GM20431 (cell line): ENCODE data around the gene SPIB.
"Not testable (repeated sequence)": the region's sequence is repeated elsewhere in the genome, so short reads cannot be mapped to it uniquely, and the experiment has no call there.

Experiments used
- in situ Hi-C: fragments of 300-500 bp; cut with MseI, MboI; formaldehyde crosslinking; loops from one replicate; pipeline ENCODE4 v1.15.0; 2020; ENCODE audit warnings: low sequenced_read_pairs; ENCODE audit not compliant: unreplicated experiment

Gene SPIB

DNA sequence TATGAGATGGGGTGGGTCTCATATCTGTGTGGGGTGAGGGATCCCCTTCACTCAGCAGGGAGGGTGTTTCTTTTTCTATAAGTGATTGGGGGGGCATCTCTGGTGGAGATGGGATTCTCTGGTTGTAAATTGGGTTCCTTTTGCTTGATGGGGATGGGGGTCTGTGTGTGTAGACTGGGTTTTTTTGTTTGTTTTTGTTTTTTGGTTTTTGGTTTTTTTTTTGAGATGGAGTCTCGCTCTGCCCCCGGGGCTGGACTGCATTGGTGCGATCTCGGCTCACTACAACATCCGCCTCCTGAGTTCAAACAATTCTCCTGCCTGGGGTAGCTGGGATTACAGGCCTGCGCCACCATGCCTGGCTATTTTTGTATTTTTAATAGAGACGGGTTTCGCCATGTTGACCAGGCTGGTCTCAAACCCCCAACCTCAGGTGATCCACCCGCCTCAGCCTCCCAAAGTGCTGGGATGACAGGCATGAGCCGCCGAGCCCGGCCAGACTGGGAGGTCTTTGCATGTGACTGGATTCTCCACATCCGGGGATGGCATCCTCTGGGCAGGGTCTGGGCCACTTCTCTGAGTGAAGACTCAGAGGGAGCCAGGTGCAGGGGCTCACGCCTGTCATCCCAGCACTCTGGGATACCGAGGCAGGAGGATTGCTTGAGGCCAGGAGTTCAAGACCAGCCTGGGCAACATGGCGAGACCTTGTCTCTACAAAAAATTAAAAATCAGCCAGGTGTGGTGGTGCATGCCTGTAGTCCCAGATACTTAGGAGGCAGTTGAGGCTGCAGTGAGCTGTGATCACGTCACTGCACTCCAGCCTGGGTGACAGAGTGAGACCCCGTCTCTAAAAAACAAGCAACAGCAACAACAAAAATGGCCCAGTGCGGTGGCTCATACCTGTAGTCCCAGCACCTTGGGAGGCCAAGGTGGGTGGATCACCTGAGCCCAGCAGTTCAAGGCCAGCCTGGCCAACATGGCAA lies 14.8 kb downstream of the SPIB start:
- in situ Hi-C loops = no loop called here

DNA sequence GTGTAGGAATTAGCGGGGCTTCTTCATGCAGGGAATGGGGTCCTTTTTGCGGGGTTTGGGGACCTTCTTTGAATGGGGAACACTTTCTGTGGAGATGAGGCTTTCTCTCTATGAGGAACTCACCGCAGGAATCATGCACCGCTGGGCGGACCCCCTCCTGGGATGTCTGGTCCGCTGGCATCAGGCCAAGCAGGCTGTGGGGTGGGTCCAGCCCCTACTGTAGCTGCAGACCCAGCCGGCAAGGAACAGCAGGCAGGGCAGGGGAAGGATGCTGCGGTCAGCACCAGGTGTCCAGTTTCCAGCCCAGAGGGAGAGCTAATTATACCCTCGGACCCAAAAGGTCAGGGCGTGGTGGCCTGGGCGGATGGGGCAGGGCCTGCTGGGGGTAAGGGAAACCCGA lies 15.8 kb downstream of the SPIB start:
- in situ Hi-C loops = no loop called here

DNA sequence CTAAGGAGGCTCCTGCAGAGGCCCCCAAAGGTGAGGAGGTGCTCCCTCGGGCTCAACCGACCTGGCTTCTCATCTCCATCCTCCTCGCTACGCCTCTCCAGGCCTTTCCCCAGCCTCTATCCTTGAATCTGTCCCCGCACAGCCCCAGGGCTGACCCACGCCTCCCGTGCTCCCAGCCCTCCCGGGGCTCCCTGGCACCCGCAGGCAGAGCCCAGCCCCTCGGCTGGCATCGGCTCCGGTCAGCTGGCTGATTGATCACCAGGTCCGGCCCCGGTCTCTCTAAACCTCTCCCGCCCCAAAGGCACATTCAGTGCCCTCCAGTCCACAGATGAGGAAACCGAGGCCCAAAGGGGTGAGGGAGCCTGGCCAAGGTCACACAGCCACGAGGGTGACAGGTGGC lies 16.5 kb downstream of the SPIB start:
- in situ Hi-C loops = no loop called here

DNA sequence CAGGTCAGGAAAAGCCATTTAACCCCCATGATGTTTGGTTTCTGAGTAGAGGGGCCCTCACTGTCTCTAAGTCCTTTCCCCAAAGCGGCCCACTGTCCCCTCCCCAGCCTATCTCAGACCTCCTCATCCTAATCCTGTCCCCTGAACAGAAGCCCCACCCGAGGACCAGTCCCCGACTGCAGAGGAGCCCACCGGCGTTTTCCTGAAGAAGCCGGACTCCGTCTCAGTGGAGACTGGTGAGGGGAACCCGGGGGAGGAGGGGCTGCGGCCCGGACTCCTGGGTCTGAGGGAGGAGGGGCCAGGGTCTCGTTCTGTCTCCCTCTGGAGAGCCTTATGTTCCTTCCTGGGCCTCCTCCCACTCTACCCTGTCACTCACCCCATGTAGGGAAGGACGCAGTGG lies 16.9 kb downstream of the SPIB start:
- in situ Hi-C loops = no loop called here

DNA sequence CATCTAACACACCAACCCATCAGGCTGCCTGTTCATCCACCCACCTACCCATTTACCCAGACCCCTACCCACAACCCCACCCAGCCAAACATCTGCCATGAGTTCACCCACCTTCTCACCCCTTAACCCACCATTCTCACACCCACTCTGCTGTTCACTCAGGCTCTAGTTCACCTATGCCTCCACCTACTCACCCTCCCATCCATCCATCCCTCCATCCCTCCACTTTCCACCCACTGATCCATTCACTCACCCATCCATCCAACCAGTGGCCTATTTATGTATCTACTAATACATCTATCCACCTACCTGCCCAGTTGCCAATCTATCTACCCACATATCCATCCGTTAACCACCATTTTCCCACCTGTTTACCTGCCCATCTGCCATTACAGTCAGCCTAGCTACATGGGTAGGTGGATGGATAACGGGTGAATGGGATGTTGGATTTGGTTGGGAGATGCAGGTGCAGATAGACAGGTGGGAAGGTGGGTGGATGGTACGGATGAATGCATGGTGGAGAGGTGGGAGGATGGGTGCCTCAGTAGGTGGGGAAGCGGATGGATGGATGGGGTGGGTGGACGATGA lies 19.2 kb downstream of the SPIB start:
- in situ Hi-C loops = no loop called here

DNA sequence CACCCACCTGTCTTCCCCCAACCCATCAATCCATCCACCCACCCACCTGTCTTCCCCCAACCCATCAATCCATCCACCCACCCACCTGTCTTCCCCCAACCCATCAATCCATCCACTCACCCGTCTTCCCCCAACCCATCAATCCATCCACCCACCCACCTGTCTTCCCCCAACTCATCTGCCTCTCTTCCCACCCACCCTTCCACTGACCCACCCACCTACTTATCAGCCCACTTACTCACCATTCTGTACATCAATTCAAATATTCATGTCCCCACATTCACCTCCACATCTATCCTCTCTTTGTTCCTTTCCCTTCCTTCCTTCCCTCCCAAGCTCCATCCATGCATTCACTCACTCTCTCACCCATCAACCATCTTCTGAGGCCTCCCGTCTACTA lies 20.4 kb downstream of the SPIB start:
- in situ Hi-C loops = not testable (repeated sequence)

DNA sequence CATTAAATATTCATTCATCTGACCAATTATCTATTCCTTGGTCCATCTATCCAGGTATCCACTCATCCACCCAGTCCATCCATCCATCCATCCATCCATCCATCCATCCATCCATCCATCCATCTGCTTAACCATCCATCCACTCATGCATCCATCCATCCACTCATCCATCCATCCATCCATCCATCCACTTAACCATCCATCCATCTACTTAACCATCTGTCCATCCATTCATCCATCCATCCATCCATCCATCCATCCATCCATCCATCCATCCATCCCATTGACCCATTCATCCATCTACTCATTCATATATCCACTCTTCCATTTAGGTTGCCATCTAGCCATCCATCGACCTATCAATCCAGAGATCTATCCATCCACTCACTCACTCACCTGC lies 25.3 kb downstream of the SPIB start:
- in situ Hi-C loops = no loop called here

DNA sequence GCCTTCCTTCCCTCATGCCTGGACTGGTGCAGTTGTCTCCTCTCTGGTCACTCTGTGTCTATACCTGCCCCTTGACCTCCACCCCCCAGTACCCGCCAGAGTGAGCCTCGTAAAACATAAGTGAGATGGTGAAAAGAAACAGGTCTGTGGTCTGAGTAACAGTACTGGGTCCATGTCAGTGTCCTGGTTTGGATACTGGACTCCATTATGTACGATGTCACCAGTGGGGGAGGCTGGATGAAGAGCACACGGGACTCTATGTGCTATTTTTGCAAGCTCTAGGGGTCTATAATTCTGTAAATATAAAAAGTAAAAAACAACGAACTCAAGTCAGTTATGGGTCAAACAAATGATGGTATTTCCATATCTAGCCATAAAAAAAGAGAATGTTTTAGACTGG lies 28.3 kb downstream of the SPIB start:
- in situ Hi-C loops = no loop called here

DNA sequence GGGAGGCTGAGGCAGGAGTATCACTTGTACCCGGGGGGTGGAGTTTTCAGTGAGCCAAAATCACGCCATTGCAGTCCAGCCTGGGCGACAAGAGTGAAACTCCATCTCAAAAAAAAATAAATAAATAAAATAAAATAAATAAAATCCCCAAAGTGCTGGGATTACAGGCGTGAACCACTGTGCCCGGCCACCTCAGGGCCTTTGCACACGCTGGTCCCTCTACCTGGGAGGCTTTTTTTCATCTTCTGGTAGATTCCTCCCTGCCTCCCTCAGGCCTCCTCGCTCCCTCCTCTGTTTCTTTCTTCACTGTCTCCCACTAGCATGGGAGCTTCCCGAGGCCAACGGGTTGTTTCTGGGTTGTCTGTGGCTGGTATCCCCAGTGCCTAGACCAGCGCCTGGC lies 29.0 kb downstream of the SPIB start:
- in situ Hi-C loops = no loop called here

DNA sequence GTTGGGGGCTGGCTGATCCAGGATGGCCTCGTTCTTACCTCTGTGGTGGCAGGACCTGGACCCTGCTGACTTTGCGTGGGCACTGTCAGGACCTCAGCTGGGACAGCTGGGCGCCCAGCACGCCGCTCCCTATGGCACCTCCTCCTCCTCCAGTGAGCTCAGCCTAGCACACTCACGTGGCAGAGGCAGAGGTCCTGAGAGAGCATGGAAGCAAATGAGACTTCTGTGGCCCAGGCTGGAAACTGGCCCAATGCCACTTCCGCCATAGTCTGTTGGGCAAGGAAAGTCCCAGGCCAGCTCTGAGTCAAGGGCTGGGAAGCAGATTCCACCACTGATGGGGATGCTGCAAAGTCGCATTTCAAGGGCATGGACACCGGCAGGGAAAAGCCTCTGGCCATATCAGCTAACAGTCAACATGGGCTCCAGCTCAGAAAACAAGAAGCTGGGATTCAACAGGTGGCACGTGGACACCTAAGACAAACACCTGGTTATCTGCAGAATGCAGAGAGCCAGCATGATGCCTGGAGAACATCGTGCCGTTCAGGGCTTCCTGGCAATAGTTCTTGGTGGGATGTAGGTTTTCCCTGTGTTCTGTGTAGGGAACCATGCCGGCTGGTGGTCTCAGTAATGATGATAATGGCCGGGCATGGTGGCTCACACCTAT lies 30.6 kb downstream of the SPIB start:
- in situ Hi-C loops = no loop called here

DNA sequence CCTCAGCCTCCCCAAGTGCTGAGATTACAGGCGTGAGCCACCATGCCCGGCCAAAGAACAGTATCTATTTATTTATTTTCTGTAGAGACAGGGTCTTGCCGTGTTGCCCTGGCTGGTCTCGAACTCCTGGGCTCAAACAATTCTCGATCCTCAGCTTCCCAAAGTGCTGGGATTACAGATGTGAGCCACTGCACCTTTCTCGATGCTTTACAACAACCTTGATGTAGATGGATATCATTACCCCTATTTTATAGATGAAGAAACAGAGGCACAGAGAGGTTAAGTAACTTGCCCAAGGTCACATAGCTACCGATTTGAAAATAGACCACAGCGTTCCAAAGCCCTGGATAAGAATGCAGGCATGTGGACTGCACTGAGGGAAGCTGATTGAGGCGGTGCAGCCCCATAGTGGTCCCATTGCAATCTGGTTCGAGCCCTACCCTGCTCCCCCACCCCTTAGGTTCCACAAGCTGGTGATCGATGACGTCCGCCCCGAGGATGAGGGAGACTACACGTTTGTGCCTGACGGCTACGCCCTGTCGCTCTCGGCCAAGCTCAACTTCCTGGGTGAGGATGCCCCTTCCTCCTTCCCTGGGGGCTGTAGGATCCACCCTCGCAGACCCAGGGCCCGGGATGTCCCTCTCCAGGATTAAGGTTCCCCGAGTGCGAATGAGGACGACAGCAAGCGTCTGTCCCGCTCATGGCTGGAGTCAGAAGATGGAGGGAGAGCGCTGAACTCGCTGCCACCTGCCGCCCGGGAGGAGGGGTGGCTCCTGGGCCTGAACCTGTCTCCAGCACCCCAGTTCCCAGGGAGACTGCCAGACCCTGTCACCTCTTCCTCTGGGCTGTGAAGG lies 31.9 kb downstream of the SPIB start:
- in situ Hi-C loops = no loop called here

DNA sequence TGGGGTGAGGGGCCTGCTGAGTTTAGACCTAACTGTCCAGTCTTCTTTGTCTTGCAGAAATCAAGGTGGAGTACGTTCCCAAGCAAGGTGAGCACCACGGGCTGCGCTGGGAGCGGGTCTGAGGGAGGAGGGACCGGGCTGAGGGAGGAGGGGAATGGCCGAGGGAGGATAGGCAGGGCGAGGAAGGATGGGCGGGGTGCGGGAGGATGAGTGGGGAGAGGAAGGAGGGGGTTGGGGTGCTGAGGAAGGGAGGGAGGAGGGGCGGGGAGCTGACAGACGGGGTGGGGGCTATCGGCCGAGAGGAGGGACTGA lies 32.4 kb downstream of the SPIB start:
- in situ Hi-C loops = no loop called here

DNA sequence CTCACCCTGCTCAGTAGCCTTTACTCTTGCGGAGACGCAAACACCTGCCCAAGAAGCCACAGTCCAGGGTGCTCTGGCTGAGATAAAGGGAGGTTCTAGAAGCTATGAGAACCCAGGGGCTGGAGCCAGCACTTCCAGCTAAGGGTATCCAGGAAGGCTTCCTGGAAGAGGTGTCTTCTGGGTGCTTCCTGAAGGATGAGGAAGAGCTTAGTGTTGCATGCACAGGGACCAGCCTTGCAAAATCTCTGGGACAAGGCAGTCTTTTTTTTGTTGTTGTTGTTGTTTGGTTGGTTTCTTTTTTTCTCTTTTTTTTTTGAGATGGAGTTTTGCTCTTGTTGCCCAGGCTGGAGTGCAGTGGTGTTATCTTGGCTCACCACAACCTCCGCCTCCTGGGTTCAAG lies 34.5 kb downstream of the SPIB start:
- in situ Hi-C loops = no loop called here

DNA sequence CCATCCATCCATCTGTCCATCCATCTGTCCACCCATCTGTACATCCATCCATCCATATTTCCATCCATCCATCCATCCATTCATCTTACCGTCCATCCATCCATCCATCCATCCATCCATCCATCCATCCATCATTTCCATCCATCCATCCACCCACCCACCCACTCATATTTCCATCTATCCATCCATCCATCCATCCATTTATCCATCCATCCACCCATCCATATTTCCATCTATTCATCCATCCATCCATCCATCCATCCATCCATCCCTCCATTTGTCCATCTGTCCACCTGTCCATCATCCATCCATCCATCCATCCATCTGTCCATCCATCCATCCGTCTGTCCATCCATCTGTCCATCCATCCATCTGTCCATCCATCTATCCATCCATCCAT lies 37.3 kb downstream of the SPIB start:
- in situ Hi-C loops = no loop called here

DNA sequence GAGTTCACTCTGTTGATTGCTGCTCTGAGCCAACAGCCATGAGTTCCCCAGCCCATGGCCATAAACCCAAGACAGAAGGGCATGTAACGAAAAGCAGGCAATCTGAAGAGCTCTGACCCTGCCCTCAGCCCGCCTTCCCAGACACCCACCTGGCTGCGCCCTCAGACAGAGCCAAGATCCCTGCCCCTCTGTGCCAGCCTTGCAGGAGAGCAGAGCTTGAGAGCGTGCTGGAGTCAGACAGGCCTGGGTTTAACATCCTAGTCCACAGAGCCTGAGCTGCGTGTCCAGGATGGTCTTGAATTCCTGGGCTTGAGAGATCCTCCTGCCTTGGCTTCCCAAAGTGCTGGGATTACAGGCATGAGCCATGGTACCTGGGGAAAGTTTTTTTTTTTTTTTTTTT lies 38.6 kb downstream of the SPIB start:
- in situ Hi-C loops = no loop called here

DNA sequence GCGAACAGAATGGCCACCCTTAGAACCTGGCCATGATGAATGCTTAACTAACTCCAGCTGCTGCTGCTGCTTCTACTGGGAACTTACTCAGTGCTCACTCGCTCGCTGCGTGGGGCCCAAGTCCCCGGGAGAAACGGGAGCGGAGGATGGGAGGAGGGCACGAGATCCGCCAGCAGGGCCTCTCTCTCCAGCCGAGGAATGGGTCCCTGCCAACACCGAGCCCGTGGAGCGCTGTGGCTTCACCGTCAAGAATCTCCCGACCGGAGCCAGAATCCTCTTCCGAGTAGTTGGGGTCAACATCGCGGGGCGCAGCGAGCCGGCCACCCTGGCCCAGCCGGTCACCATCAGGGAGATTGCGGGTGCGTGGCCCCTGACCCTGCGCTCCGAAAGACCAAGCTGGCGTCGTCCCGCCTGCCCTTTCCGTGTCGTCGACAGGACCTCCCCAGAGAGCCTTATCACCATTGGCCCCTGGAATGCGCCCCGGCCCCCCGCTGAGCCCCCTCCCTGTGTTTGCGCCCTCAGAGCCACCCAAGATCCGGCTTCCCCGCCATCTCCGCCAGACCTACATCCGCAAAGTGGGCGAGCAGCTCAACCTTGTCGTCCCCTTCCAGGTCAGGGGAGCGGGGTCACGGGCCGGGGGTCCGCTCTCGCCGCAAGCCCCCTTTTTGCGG lies 39.8 kb downstream of the SPIB start:
- in situ Hi-C loops = no loop called here

DNA sequence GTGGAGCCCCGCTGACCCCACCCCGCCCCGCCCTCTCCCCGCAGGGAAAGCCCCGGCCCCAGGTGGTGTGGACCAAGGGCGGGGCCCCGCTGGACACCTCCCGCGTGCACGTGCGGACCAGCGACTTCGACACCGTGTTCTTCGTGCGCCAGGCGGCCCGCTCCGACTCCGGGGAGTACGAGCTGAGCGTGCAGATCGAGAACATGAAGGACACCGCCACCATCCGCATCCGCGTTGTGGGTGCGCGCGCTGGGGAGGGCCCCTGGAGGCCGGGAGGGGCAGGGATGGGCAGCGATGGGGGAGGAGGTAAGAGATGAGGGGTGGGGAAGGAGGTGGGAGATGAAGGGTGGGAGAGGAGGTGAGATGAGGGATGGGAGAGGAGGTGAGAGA lies 40.3 kb downstream of the SPIB start:
- in situ Hi-C loops = no loop called here

DNA sequence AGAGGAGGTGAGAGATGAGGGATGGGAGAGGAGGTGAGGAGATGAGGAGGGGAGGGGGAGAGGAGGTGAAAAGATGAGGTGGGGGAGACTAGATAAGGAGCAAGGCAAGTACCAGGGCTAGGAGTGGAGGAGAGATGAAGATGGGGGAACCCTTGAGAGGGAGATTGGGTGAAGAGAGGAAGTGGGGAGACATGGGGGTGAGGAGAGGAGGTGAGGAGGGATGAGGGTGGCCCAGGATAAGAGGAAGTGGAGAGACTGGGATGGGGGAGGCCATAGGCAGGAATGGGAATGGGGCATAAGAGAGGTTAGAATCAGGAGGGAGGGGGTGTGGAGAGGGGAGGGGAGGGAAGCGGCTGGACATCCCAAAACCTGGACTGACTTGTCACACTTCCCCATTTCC lies 40.9 kb downstream of the SPIB start:
- in situ Hi-C loops = loop anchor here (10.0 kb wide), 1 partner anchor 85 kb away; the partner anchor contains the start of gene NR1H2

DNA sequence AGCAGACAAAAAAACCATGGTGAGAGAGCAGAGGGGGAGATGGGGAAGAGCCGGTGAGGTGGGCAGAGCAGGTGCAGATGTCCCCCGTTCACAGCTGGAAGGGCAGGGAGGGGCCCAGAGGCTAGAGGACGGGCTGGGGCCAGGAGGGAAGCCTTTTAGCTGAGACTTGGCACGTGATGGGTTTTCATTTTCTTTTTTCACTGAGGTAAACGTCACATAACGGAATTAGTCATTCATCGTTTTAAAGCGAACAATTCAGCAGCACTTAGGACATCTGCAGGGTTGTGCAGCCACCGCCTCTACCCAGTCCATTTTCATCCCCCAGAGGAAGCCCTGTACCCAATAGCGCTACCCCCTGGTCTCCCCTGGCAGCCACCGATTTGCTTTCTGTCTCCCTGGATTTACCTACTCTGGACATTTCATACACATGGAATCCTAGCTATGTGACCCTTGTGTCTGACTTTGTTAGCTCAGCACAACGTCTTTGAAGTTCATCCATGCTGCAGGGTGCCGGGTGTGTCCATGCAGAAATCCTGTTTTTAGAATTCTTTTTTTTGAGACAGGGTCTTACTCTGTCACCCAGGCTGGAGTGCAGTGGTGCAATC lies 41.5 kb downstream of the SPIB start:
- in situ Hi-C loops = loop anchor here (10.0 kb wide), 1 partner anchor 85 kb away; the partner anchor contains the start of gene NR1H2
